BLaER1 (cell line): ENCODE data around the gene RASGEF1C.
A peak's percentile ranks its signal among the peaks of the same experiment; 100 is the strongest.

ENCODE experiments used
- H3K27ac ChIP-seq: shearing (Covaris generic); formaldehyde crosslinking; 2 replicates; pipeline ENCODE4 v1.8.1; 2022
- H3K27me3 ChIP-seq: shearing (Covaris generic); formaldehyde crosslinking; 2 replicates; pipeline ENCODE4 v1.8.1; 2022
- H3K36me3 ChIP-seq: shearing (Covaris generic); formaldehyde crosslinking; 2 replicates; pipeline ENCODE4 v1.8.1; 2022
- H3K4me1 ChIP-seq: shearing (Covaris generic); formaldehyde crosslinking; 2 replicates; pipeline ENCODE4 v1.8.1; 2022
- H3K4me2 ChIP-seq: shearing (Covaris generic); formaldehyde crosslinking; 2 replicates; pipeline ENCODE4 v1.8.1; 2022
- H3K4me3 ChIP-seq: shearing (Covaris generic); formaldehyde crosslinking; 2 replicates; pipeline ENCODE4 v1.8.1; 2022
- H3K9ac ChIP-seq: shearing (Covaris generic); formaldehyde crosslinking; 2 replicates; pipeline ENCODE4 v1.8.1; 2022
- H3K9me3 ChIP-seq: shearing (Covaris generic); formaldehyde crosslinking; 2 replicates; pipeline ENCODE4 v1.8.1; 2022
- H4K20me1 ChIP-seq: shearing (Covaris generic); formaldehyde crosslinking; 2 replicates; pipeline ENCODE4 v1.8.1; 2022
- Cebpa-rat ChIP-seq: shearing (Covaris generic); IDR thresholded peaks from 2 replicates; pipeline ENCODE4 v1.8.1; 2022

RASGEF1C gene

GRCh38 chr5:180068519-180069090, 140.4 kb downstream of the RASGEF1C start:
- peaks cover 36% of the 10 kb centered on the region for H3K36me3 ChIP-seq

DNA sequence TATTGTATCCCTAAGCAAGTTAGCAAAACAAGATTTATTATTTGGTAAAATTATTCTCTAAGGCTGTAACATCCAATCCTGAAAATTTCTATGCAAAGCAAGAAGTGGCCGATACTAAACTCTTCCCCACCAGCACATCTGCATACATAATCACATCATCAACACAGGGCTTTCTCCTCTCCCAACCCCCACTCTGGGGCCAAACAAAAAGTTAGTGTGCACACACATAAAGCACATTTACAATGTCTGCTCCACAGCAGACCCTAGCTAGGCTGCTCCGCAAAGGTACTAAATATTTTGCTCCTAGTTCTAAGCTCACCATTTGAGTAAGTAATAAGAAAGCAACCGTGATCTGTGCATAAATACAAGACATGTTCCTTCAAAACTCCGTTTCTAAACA, 141.0 kb downstream of the RASGEF1C start:
- H3K4me1 ChIP-seq: peaks cover 31% of the 10 kb centered on the region

More at GRCh38 chr5:180068519-180069090, 140.4 kb downstream of the RASGEF1C start:
- peaks cover 44% of the 10 kb centered on the region for H3K9me3 ChIP-seq
- no peak for TF ChIP-seq Cebpa-rat
- peak overlapping the region; percentile 98 for H3K4me2 ChIP-seq
- H3K4me1 ChIP-seq: peaks cover 31% of the 10 kb centered on the region
- H3K4me3 ChIP-seq: no peak overlapping the region
- peaks cover 56% of the 10 kb centered on the region for H4K20me1 ChIP-seq
- no peaks in the 10 kb centered on the region for H3K27me3 ChIP-seq
- H3K9ac ChIP-seq: no peak overlapping the region
- H3K27ac ChIP-seq: no peak overlapping the region

GRCh38 chr5:180060192-180060591, 148.8 kb downstream of the RASGEF1C start:
- Histone ChIP-seq H3K4me1 (no peaks in the 10 kb centered on the region), H3K9me3 (peaks cover 98% of the 10 kb centered on the region), H3K4me3 (no peak overlapping the region), H3K4me2 (no peak overlapping the region), H3K36me3 (peaks cover 95% of the 10 kb centered on the region), H3K9ac (no peak overlapping the region), H4K20me1 (peaks cover 94% of the 10 kb centered on the region), H3K27me3 (no peaks in the 10 kb centered on the region), H3K27ac (no peak overlapping the region)
- no peak for TF ChIP-seq Cebpa-rat

More for the DNA sequence above, 141.0 kb downstream of the RASGEF1C start:
- Histone ChIP-seq H3K4me3 (no peak overlapping the region), H3K27ac (no peak overlapping the region), H3K9ac (peak overlapping the region; percentile 27; the same call in 1 of the 2 replicates), H3K36me3 (peaks cover 43% of the 10 kb centered on the region), H3K4me2 (peak overlapping the region; percentile 98), H3K9me3 (peaks cover 50% of the 10 kb centered on the region), H3K27me3 (no peaks in the 10 kb centered on the region), H4K20me1 (peaks cover 63% of the 10 kb centered on the region)
- TF ChIP-seq Cebpa-rat: no peak

DNA sequence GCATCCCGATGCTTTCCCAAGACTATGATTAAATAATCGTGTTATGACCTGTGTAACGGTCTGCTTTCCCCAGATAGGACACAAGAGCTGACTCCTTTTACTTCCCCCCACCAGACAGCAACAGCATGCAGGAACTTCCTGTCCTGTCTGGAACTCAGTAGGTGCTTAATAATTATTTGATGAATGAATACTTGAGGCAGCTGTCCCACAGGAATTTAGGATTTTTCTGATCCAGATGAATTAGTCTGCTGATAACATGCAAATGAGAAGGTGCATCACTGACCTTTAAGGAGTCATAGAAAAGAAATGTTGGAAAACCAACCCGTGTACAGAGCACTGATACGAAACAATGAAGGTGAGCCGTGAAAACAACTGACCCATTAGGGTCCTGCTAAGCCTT, 149.7 kb downstream of the RASGEF1C start:
- no peak for TF ChIP-seq Cebpa-rat
- Histone ChIP-seq H4K20me1 (peaks cover 100% of the 10 kb centered on the region), H3K36me3 (peaks cover 92% of the 10 kb centered on the region), H3K9me3 (peaks cover 90% of the 10 kb centered on the region), H3K4me3 (no peak overlapping the region), H3K27ac (no peak overlapping the region), H3K9ac (no peak overlapping the region), H3K4me2 (no peak overlapping the region), H3K27me3 (no peaks in the 10 kb centered on the region), H3K4me1 (no peaks in the 10 kb centered on the region)

DNA sequence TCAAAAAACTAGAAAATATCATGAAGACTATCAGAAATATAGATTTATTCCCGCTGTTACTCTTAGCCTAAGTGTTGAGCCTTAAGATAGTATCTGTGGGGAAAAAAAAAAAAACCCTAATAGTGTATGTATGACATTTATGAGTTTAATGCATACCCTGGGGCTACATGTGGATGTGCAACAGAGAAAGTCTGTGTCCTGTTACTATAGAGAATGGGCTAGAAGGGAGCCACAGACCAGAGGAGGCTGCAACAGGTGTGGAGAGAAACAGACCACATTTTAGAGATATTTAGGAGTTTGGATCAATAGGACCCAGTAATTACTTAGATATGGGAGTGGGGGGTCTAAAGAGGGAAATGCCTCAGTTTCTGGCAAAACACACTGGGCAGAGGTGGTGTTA, 152.9 kb downstream of the RASGEF1C start:
- no peak overlapping the region for H3K27ac ChIP-seq
- H3K9me3 ChIP-seq: peaks cover 65% of the 10 kb centered on the region
- H3K9ac ChIP-seq: no peak overlapping the region
- H3K36me3 ChIP-seq: peaks cover 84% of the 10 kb centered on the region
- H3K4me2 ChIP-seq: no peak overlapping the region
- H3K4me3 ChIP-seq: no peak overlapping the region
- H4K20me1 ChIP-seq: peaks cover 100% of the 10 kb centered on the region
- no peaks in the 10 kb centered on the region for H3K4me1 ChIP-seq
- H3K27me3 ChIP-seq: no peaks in the 10 kb centered on the region
- TF ChIP-seq Cebpa-rat: no peak

GRCh38 chr5:180054226-180054625, 154.8 kb downstream of the RASGEF1C start:
- Histone ChIP-seq H3K4me2 (no peak overlapping the region), H3K9ac (no peak overlapping the region), H3K4me1 (peaks cover 15% of the 10 kb centered on the region), H3K27me3 (no peaks in the 10 kb centered on the region), H4K20me1 (peaks cover 100% of the 10 kb centered on the region), H3K27ac (no peak overlapping the region), H3K9me3 (peaks cover 45% of the 10 kb centered on the region), H3K36me3 (peaks cover 66% of the 10 kb centered on the region), H3K4me3 (no peak overlapping the region)
- TF ChIP-seq Cebpa-rat: no peak

- Histone ChIP-seq H3K27ac (no peak overlapping the region), H3K9ac (no peak overlapping the region), H3K4me2 (no peak overlapping the region), H4K20me1 (peaks cover 100% of the 10 kb centered on the region), H3K27me3 (no peaks in the 10 kb centered on the region), H3K4me3 (no peak overlapping the region), H3K9me3 (peaks cover 46% of the 10 kb centered on the region), H3K4me1 (peaks cover 20% of the 10 kb centered on the region), H3K36me3 (peaks cover 67% of the 10 kb centered on the region)
- TF ChIP-seq Cebpa-rat: no peak
Observed at GRCh38 chr5:180053061-180053602, 155.9 kb downstream of the RASGEF1C start.

DNA sequence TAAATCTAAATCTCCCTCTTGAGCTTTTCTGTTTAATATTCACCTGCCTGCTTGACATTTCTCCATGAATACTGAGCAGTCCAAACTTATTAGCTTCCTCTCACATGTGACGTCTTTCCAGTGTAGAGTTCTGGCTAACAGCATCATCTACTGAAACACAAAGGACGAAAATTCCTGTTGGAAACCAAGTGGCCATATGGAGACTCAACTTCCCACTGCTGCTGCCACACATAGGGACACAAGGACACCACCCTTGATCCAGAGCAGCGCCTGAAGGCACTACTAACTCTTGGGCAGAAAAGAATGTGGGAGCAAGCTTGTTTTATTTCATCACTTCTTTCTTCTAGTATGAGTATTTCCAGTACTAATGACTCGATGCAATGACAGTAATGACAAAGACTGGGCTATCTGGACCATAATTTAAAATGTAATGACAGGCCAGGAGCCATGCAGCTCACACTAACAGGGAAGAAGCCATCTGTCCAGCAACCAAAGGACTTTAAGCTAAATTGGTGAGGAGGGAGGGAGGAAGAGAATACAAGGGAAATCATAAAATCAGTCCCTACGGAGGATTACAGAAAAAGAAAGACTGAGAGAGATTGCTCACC, 156.7 kb downstream of the RASGEF1C start:
- H3K27ac ChIP-seq: no peak overlapping the region
- H3K9me3 ChIP-seq: peaks cover 47% of the 10 kb centered on the region
- H3K4me1 ChIP-seq: peaks cover 20% of the 10 kb centered on the region
- no peak overlapping the region for H3K9ac ChIP-seq
- TF ChIP-seq Cebpa-rat: no peak
- H3K4me2 ChIP-seq: no peak overlapping the region
- peaks cover 100% of the 10 kb centered on the region for H4K20me1 ChIP-seq
- H3K27me3 ChIP-seq: no peaks in the 10 kb centered on the region
- no peak overlapping the region for H3K4me3 ChIP-seq
- H3K36me3 ChIP-seq: peaks cover 67% of the 10 kb centered on the region
